Activated gamma-delta T cell (primary cell): ENCODE data around the gene ATRAID.

ENCODE experiments used
- DNase-seq: peaks from one replicate; lab custom pipeline; 2025; lab: John Stamatoyannopoulos, UW

ATRAID gene

DNA sequence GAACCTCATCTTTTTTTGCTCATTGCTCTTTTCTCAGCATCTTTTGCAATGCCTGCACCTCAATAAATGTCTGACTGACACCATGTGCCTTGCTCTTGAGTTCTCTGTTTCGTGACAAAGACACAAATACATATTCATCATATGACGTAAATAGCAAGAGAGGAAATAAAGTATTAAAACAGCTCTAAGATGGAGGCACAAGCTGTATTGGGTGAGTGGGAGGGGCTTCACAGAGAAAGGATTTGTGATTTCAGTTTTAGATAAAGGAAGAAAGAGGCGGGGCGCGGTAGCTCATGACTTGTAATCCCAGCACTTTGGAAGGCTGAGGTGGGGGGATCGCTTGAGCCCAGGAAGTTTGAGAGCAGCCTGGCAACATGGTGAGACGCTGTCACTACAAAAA, 8.2 kb downstream of the ATRAID start:
- no peak for DNase-seq

DNA sequence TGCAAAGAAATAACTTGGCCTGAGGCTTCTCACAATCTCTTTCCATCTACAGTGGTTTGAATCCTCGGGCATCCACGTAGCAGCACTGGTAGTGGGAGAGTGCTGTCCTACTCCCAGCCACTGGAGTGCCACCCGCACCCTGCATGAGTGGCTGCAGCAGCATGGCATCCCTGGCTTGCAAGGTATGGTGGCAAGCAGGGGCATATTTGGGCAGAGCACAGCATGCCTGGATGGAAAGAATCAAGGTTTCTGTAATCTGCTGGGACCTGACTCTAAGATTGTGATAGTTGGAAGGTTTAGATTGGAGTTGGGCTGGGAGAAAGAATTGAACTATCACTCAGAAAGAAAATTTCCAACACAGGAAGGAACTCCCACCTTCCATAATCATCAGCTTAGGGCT, 9.3 kb downstream of the ATRAID start:
- no peak for DNase-seq

DNA sequence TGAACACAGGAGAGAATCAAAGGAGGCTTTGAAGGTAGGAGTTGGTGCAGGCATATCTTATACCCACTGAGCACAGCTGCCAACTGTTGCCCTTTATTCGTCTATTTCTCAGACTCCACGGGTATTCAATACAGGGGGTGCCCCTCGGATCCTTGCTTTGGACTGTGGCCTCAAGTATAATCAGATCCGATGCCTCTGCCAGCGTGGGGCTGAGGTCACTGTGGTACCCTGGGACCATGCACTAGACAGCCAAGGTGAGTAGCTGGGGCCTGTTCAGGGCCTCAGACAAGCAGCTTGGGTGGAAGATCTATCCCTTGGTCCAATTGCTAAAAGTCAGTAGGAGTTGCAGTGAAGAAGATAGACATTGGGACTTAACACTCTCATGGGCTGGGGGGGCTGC, 10.6 kb downstream of the ATRAID start:
- DNase-seq: no peak

DNA sequence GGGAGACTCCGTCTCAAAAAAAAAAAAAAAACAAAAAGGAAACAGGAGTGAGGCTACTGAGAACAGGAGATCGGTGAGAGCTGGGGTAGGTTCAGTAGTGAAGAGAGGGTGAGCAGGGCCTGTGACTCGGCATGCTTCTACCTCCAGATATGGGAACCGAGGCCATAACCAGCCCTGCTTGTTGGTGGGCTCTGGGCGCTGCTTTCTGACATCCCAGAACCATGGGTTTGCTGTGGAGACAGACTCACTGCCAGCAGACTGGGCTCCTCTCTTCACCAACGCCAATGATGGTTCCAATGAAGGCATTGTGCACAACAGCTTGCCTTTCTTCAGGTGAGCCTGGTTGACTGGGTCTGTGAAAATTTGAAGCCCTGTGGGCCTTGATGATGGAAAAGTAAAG, 11.6 kb downstream of the ATRAID start:
- DNase-seq: no peak

DNA sequence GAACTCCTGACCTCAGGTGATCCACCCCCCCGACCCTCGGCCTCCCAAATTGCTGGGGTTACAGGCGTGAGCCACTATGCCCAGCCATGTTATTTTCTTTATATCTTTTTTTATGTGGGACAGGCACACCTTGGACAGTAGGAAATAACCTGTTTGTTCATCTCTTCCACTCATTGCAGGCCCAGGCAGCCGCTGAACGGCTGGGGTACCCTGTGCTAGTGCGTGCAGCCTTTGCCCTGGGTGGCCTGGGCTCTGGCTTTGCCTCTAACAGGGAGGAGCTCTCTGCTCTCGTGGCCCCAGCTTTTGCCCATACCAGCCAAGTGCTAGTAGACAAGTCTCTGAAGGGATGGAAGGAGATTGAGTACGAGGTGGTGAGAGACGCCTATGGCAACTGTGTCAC, 13.7 kb downstream of the ATRAID start:
- no peak for DNase-seq

DNA sequence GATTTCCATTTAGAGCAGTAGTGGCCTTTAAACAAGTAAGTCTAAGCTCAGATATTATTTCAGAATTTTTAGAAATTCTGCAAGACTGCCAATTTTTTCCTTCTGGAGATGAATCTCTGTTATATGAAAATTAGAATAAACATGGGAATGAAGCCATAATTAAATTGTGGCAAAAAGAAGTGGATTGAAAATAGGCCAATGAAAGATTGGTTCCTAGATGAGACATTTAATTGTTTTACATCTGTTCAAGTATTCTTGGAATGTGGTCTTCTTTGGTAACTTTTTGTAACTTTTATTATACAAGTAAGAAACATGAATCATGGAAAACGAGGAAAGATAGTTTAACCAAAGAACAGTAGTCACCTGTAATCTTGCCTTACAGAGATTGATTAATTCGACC, 15.7 kb downstream of the ATRAID start:
- DNase-seq: no peak

DNA sequence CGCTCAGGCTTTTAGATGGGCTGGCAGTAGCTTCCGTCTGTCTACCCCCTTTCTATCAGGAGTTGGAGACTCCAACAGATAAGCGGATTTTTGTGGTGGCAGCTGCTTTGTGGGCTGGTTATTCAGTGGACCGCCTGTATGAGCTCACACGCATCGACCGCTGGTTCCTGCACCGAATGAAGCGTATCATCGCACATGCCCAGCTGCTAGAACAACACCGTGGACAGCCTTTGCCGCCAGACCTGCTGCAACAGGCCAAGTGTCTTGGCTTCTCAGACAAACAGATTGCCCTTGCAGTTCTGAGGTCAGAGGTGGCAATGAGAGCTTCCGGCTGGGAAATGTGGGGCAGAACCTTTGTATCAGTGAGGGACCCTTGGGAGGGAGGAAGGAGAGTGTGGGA, 20.1 kb downstream of the ATRAID start:
- DNase-seq: no peak

DNA sequence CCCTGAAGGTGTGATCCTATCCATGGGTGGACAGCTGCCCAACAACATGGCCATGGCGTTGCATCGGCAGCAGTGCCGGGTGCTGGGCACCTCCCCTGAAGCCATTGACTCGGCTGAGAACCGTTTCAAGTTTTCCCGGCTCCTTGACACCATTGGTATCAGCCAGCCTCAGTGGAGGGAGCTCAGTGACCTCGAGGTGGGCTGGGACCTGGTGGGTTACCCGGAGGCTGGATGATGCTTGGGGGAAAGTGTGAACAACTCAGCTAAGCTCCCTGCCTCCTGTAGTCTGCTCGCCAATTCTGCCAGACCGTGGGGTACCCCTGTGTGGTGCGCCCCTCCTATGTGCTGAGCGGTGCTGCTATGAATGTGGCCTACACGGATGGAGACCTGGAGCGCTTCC, 21.5 kb downstream of the ATRAID start:
- no peak for DNase-seq

DNA sequence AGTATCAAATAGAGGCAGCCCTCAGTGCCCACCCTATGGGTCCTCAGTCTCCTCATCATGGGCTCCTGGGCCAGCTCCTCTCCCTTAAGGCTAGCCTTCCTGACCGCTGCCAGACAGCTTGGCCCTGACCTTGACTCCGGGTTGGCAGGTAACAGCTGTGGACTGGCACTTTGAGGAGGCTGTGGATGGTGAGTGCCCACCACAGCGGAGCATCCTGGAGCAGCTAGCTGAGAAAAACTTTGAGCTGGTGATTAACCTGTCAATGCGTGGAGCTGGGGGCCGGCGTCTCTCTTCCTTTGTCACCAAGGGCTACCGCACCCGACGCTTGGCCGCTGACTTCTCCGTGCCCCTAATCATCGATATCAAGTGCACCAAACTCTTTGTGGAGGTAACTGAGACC, 24.3 kb downstream of the ATRAID start:
- DNase-seq: no peak

DNA sequence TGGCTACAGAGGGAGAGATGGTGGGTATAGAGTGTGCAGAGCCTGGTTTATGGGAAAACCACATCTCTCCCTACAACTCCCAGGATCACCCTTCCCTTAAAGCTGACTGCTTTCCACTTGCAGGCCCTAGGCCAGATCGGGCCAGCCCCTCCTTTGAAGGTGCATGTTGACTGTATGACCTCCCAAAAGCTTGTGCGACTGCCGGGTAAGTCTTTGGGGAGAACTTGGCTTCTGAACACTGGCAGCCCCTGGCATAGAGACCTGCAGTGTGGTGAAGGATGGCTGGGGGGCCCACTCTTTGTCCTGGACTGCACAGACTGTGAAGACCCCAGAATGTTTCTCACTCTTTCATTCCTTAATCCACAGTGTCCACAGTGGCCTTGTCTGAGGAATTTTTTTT, 24.8 kb downstream of the ATRAID start:
- no peak for DNase-seq

DNA sequence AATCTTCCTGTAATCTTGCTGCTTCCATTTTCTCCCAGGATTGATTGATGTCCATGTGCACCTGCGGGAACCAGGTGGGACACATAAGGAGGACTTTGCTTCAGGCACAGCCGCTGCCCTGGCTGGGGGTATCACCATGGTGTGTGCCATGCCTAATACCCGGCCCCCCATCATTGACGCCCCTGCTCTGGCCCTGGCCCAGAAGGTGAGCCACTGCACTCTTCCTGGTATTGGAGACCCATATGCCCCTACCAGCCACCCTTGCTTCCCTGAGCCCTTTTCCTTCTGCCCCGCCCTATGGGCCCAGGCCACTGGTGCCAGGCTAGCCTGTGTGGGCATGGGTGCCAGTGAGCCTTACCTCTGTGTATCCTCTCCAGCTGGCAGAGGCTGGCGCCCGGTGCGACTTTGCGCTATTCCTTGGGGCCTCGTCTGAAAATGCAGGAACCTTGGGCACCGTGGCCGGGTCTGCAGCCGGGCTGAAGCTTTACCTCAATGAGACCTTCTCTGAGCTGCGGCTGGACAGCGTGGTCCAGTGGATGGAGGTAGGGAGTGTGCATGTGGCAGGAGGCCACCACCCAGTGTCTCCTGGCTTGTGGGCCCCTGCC, 25.6 kb downstream of the ATRAID start:
- DNase-seq: no peak

DNA sequence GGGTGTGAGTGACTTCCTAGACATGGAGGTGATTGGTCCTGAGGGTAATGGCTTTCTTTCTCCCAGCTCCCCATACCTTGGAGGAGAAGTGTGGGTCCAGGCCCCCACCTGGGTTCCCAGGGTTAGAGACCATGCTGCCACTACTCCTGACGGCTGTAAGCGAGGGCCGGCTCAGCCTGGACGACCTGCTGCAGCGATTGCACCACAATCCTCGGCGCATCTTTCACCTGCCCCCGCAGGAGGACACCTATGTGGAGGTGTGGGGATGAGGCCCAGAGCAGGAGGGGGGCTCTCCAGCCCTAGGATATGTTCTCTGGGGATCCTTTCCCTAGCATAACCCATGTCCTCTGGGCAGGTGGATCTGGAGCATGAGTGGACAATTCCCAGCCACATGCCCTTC, 27.1 kb downstream of the ATRAID start:
- no peak for DNase-seq

DNA sequence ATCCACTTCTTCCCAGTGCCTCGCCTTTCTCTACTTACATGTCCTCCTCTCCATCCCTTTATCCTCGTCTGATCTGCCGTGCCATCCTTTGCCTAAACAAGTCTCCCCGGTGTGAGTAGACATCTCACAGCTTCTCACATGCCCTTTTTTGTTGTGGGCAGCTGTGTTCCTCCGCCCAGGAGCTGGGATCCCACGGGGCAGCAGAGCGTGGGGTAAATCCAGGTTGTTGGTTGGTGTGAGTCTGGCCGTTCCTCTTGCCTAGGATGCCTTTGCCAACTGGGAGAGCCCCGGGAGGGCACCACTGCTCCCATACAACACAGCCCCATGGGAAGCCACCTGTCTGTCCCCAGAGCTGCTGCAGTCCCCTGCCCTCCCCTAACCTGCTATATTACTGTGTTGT, 28.6 kb downstream of the ATRAID start:
- no peak for DNase-seq

DNA sequence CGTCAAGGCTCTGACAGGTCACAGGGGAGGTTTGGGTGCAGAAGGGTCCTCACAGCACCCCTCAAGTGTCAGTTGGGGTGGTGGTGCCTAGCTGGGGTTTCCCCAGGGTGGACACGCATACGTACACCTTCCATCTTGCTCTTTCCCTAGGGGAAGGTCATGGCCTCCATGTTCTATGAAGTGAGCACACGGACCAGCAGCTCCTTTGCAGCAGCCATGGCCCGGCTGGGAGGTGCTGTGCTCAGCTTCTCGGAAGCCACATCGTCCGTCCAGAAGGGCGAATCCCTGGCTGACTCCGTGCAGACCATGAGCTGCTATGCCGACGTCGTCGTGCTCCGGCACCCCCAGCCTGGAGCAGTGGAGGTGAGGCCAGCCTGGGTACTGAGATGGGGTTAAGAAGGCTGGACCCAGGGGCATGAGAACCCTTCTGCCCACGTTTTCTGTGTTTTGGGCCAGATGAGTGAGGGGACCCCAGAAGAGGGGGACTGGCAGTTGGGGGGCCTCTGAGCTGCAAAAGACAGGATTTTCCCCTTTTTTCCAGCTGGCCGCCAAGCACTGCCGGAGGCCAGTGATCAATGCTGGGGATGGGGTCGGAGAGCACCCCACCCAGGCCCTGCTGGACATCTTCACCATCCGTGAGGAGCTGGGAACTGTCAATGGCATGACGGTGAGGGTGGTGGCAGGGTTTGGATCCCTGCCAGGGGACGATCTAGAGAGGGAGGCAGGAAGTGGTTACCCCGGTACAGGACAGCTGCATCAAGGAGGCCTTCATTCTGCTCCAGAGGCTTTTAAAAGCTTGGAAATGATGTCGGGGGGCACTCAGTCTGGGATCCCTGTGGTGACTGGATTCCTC, 30.1 kb downstream of the ATRAID start:
- DNase-seq: no peak

DNA sequence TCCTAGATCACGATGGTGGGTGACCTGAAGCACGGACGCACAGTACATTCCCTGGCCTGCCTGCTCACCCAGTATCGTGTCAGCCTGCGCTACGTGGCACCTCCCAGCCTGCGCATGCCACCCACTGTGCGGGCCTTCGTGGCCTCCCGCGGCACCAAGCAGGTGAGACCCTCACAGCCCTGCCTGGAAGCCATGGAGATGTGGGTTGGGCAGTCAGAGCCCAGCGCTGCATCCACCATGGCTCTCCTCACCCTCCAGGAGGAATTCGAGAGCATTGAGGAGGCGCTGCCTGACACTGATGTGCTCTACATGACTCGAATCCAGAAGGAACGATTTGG, 30.7 kb downstream of the ATRAID start:
- no peak for DNase-seq

DNA sequence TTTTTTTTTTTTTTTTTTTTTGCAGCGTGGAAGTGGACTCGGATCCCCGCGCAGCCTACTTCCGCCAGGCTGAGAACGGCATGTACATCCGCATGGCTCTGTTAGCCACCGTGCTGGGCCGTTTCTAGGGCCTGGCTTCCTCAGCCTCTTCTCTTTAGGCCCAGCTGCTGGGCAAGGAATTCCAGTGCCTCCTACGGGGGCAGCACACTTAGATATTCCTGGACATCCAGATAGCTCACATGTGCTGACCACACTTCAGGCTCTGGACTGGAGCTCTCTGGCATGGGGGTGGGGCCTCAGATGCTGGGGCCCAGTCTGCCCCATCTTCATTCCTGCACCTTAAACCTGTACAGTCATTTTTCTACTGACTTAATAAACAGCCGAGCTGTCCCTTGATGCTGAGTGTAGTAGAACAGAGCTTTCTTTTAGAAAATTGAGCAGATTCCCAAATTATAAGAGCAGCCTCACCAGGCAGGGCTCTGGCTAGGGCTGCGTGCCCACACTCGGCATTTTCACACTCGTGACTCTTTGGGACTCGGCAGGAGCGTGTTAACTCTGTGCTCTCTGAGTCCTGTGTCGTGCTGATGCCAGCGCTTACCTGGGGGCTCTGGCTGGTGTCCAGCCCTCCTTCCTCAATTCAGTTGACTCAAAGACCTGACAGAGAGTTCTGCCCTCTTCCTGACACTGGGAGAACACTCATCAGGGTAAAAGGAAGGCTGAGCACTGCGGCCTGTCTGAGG, 31.7 kb downstream of the ATRAID start:
- DNase-seq: no peak

DNA sequence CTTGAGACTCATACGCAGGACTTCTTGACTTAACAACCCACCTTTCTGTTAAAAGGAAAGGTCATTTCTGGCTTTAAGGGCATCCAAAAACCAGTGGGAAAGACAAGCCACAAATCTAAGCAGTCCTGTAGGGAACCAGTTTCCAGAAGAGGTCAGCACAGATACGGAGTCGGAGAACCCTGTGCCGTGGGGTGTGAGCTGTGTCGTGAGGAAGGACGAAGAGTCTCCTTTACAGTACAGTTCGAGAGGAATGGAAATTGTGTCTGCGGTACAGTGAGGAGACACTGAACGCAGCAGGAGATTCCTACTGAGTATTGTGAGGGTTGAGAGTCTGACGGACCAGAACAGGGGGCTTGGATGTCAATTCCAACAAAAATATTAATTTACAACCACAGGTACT, 33.3 kb downstream of the ATRAID start:
- DNase-seq: no peak

DNA sequence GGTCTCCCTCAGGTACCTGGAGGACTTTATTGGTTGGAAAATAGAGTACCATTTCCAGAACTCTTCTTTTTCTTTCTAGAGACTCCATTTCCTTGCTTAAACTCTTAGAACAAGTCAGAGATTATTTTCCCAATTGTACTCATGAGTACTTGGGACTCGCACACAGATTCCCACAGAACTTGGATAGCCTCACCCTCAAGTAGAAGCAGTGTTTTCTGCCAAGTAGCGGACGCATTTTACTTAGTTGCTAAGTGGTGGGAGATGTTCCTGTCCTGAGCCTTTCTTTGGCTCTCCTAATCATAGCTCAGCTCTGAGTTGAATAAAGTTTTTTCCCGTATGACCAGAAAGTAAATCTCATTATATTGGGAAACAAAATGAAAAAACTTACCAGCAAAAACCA, 33.8 kb downstream of the ATRAID start:
- no peak for DNase-seq

DNA sequence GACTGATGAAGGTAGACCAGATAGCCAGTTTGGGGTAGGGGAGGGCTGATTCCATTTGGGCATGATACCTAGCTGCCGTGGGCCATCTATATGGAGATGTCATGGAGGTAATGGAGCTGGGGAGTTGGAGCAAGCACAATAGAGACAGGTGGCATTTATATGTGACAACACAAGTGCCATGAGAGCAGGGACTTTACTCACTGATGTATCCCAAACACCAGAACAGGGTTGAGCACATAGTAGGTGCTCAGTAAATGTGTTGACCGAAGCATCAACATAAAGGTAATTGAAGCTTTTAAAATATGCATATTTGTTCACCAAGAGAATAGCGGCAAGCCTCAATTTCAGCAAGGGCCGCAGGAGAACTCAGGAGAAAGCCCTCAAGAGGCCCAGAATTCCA, 36.1 kb downstream of the ATRAID start:
- DNase-seq: no peak

DNA sequence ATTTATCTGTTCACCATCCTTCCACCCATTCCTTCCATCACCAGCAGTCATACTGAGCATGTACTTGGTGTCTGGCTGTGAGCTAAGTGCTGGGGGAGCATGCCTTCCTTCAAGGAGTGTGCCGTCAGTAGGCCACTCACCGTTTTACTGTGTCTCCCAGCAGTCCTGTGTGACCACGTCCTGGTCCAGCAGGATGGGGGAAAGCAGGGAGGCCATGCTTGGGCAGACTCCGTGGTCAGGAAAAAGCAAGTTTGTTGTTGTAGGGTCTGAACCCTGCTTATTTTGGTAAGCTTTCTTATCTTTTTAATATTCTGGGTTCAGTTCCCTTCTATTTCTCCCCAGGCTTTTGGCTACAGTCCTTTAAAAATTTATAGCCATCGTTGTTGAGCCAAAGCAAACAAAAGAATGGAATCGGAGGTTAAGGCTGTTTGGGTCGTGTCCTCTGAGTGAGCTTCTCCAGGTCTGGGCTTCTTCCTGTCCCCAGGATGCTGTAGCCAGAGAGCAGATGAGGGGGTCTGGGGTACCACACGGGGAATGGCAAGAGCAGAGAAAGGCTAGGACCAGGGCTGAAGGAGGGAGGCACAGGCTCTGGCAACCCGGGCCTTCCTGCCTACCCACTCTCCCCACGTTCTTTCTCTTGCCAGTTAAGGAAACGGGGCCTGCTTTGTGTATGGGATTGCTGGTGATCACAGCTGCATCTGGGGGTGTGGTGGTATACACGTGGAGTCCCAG, 37.5 kb downstream of the ATRAID start:
- DNase-seq: no peak

DNA sequence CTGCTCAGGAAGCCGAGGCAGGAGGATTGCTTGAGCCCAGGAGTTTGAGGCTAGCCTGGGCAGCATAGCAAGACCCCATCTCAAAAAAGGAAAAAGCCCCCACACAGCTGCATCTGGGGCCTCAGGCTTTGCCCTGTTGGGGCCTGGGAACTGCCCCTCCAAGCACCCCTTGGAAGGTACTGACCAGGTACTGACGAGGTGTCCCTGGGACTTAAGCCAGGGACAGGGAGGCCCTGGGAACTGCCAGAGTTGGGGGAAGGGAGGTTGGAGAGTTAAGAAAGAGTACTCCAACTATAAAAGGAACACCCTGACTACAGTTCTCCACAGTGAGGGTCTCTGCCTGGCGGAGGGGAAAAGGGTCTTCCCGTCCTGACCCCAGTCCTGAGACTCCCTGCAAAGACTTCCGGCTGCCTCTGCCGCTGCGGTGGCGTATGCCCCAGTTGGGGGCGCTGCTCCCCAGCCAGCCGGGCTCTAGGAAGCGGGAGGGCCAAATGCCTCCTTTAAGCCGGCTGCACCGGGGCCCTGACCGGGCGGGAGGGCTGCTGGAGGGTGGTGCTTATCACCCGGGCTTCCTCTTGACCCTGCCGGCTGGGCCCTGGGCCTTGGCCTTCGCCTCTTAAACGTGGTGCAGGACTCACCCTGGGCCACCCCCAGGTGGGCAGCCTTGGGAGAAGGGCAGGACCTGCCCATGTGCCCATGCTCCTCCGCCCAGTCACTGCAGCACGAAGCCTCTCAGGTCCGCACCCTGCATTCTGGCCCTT, 38.2 kb downstream of the ATRAID start:
- DNase-seq: no peak
